Measurements from ENCODE around the gene ACAD10.

DNA sequence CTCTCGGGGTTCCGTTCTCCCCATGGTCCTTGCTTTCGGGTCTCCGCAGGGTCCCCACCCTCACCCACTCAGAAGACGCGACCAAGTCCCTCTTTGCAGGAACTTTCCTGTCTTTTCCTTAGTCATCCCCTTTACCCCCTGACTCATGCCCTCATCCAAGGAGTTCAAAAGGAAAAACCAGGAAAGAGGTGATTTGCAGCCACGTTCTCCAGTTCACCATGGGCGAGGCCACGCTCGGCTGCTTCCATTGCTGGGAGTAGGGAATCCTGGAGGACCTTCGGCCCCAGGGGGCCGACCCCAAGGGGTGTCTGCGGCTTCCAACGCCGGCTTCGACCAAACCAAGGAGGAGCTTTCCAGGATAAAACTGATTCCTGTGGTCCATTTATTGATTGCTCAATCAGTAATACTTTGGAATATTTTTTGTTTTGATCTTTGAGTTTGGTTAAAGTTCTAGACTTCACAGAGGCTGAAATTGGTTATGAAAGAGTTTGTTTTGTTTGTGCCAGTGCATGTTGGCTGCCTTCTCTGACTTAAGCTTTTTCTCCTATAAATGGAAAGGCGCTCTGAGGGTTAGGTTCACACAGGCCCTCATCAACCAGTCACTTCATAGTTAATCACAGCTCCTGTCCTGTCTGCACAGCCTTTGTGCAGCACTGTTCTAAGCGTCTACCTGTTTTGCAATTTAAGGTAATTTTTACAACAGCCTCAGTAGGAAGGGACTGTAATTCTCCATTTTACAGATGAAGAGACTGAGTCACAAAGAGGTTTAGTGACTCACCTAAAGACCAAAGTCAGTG lies 81.7 kb downstream of the ACAD10 start:
- TF ChIP-seq POLR2A (IDR thresholded peaks at IDR 0.05; ENCODE audit: borderline replicate concordance, extremely low read depth, insufficient read depth, insufficient read length) (no peak), RAD21 (IDR thresholded peaks at IDR 0.05; ENCODE audit: low read depth) (no peak), TCF7L2 (IDR thresholded peaks at IDR 0.05; ENCODE audit: borderline replicate concordance, extremely low read depth, insufficient read depth, insufficient read length) (peak; percentile 34), CEBPB (IDR thresholded peaks at IDR 0.05; ENCODE audit: low read depth) (no peak), FOSL1 (IDR thresholded peaks at IDR 0.05; ENCODE audit: low read depth) (no peak), SRF (IDR thresholded peaks at IDR 0.05; ENCODE audit: low read depth) (no peak), EZH2phosphoT487 (IDR thresholded peaks at IDR 0.05; ENCODE audit: borderline replicate concordance) (no peak), YY1 (IDR thresholded peaks at IDR 0.05; ENCODE audit: extremely low read depth, insufficient replicate concordance, low read depth, low read length) (no peak)
- TF ChIP-seq, protein P1, sequence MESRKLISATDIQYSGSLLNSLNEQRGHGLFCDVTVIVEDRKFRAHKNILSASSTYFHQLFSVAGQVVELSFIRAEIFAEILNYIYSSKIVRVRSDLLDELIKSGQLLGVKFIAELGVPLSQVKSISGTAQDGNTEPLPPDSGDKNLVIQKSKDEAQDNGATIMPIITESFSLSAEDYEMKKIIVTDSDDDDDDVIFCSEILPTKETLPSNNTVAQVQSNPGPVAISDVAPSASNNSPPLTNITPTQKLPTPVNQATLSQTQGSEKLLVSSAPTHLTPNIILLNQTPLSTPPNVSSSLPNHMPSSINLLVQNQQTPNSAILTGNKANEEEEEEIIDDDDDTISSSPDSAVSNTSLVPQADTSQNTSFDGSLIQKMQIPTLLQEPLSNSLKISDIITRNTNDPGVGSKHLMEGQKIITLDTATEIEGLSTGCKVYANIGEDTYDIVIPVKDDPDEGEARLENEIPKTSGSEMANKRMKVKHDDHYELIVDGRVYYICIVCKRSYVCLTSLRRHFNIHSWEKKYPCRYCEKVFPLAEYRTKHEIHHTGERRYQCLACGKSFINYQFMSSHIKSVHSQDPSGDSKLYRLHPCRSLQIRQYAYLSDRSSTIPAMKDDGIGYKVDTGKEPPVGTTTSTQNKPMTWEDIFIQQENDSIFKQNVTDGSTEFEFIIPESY (IDR thresholded peaks at IDR 0.05; ENCODE audit: extremely low read depth, insufficient replicate concordance, low read length) = no peak
- TF ChIP-seq, protein P2, sequence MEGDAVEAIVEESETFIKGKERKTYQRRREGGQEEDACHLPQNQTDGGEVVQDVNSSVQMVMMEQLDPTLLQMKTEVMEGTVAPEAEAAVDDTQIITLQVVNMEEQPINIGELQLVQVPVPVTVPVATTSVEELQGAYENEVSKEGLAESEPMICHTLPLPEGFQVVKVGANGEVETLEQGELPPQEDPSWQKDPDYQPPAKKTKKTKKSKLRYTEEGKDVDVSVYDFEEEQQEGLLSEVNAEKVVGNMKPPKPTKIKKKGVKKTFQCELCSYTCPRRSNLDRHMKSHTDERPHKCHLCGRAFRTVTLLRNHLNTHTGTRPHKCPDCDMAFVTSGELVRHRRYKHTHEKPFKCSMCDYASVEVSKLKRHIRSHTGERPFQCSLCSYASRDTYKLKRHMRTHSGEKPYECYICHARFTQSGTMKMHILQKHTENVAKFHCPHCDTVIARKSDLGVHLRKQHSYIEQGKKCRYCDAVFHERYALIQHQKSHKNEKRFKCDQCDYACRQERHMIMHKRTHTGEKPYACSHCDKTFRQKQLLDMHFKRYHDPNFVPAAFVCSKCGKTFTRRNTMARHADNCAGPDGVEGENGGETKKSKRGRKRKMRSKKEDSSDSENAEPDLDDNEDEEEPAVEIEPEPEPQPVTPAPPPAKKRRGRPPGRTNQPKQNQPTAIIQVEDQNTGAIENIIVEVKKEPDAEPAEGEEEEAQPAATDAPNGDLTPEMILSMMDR (IDR thresholded peaks at IDR 0.05 in 2 of 3, conservative IDR thresholded peaks at IDR 0.05 in 1 of 3; ENCODE audit: borderline replicate concordance in 1 of 3, insufficient read depth in 1 of 3, low read depth in 2 of 3, low read length in 2 of 3) = no peak

Measured in HCT116 (cell line).